T47D (cell line): Measurements from ENCODE around the gene SLC39A5.
A peak's percentile ranks its signal among the peaks of the same experiment; 100 is the strongest.

ENCODE experiments used
- DNase-seq, 2 experiments: peaks; one replicate each; pipeline versions ENCODE4 v3.0.0 to v3.0.0-alpha.2; 2011 to 2012; ENCODE audit warnings: low read depth in 1 of 2, low spot score in 1 of 2
- JUND ChIP-seq: IDR thresholded peaks from 2 replicates; pipeline ENCODE4 v1.6.1; 2012; ENCODE audit warnings: low read depth
- in situ Hi-C: cut with HindIII; loops from 2 replicates; pipeline ENCODE4 v1.10.0; 2016; ENCODE audit warnings: low sequenced_read_pairs, low pct_unique_long_range_greater_than_20kb

Gene SLC39A5

DNA sequence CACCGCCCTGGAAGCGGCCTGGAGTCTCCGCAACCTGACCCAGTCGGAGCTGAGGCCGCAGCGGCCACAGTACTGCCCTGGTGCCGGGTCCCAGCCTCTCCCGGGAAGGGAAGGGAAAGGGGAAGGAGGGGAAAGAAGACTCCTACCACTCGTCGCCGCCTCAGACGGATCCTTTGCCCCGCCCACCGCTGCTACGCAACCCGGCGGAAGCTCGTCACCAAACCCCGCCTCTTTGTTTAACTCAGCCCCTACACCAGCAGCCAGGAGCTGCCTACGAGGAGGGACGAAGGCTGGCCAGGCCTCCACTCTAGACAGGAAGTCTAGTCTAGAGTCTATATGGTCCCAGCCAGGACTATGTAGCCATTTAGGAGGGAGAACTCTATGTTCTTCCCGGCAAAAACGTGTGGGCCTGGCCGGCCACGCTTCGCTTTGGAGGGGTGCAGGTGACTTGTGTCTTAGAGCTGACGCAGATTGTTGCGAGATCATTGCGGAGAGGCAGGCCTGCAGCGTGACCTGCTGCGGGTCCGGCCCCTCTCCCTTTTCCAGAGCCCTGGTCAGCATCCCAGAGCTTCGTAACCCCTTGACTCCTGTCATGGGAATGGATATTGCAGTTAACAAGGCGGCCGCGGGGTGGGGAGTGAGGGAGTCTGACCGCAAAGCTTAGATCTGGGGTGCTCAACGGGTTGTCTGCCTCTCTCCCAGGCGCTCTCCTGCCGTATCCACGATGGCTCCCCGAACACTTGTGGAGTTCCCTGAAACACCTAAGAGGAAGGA, 7.9 kb upstream of the SLC39A5 start, which contains the start of gene RNF41:
Gene RNF41, minus strand, starts transcription at position 166 of the 774 bp plus-strand sequence. CDS start 7,875 bp downstream, outside the sequence.
- peak; percentile 98 to 99 for DNase-seq
- TF ChIP-seq JUND, result no peak
- in situ Hi-C loops, result no loop called here

DNA sequence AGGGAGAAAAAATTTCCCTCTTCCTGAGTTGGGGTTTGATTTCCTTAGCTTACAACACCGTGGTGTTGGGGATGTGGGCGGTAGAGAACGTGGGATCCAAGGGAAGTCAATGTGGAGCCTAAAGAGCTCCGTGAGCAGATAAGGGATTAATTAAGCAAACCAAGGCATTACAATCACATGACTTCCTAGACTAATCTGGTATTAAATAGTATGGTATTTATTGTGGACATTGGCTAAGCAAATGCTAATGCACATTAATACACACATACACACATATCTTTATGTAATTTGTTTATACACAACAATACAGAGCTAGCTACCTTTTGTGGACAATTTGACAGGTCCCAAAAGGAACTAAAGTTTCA, 7.3 kb upstream of the SLC39A5 start:
- in situ Hi-C loops, result no loop called here
- DNase-seq, result no peak
- TF ChIP-seq JUND, result no peak

DNA sequence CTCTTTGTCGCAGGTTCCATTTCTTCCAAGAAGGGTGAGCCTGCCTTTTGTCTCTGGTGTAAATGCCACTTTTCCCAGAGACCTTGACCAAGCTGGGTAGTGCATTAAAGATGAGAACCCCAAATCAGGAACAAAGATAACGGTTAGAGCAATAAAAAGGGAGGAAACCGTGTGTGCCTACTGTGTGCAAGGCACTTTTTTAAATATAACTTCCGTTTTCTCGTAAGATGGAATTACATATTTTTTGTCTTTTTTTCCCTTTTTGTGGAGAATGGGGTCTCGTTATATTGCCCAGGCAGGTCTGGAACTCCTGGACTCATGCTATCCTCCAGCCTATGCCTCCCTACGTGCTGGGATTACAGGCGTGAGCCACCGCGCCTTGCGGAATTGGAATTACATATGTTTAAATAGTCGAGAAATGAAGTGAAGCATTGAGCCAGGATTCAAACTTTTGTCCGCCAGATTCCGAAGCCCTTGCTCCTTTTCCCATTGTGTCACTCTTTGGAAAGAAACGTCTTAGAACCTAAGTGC, 6.2 kb upstream of the SLC39A5 start:
- no peak for DNase-seq
- in situ Hi-C loops, result no loop called here
- no peak for TF ChIP-seq JUND

DNA sequence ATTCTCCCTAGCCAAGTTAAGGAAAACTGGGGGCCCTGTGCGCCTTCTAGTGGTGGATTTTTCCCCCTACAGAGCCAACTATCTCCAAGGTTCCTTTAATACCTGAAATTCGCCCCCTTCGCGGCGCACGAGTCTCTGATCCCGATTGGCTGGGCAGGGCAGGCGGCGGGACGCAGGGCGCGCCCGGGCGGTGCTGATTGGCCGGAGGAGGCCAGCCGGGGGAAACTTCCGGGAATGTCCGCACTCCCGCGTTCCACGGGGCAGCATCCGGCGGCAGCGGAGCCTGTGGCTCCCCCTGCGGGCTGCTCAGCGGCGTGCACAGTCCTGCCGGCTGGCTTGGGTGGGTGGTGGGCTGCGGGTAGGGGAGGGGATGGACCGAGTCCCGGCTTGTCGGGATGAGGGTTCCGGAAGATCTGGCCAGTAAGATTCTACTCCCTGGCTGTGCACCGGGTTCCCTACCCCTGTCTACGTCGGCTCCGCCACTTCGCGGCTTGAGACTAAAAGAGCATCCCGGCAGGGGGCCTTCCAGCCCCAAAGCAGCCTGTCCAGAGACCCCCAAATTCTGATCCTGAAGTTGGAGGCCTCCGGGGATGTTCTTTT, 5.6 kb upstream of the SLC39A5 start, which contains the start of gene NABP2:
Gene NABP2, plus strand, starts transcription at position 241 of the 600 bp plus-strand sequence. CDS start 515 bp downstream, outside the sequence.
- no peak for TF ChIP-seq JUND
- in situ Hi-C loops, result no loop called here
- DNase-seq, result peak; percentile 99 to 100

DNA sequence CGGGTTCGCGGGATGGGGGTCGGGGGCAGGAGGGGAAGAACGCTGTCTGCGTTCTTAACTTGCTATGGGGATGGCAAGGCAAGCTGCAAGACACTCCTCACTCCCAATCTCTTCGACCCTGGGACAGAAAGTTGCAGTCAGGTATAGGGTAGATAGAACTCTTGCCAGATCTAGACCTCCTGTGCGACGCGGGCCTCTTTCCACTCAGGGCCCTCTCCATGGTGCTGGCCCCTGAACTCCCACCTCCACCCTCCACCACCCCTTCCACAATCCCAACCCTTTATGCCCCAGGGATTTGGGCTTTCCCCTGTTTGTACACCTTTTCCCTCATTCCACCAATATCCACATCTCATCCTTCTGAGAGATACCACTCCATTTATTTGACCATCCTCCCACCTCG, 4.9 kb upstream of the SLC39A5 start:
- no peak for DNase-seq
- TF ChIP-seq JUND, result no peak
- in situ Hi-C loops, result no loop called here

DNA sequence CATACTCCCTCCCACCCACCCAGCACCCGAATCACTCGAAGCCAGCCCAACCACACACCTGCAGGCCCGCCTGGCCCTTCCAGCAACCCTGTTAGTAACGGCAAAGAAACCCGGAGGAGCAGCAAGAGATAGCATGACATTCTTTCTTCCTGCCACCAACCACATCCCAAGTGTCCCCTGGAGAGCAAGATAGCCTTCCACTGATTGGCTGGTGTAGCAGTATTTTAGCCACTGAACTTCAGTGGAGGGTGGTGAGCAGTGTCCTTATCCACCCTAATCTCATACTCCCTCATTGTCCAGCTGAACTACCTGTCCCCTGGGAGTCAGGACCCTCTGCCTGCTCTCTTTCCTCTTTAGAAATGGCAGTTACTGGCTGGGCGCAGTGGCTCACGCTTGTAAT, 769 bp upstream of the SLC39A5 start:
- no peak for DNase-seq
- in situ Hi-C loops, result no loop called here
- no peak for TF ChIP-seq JUND

DNA sequence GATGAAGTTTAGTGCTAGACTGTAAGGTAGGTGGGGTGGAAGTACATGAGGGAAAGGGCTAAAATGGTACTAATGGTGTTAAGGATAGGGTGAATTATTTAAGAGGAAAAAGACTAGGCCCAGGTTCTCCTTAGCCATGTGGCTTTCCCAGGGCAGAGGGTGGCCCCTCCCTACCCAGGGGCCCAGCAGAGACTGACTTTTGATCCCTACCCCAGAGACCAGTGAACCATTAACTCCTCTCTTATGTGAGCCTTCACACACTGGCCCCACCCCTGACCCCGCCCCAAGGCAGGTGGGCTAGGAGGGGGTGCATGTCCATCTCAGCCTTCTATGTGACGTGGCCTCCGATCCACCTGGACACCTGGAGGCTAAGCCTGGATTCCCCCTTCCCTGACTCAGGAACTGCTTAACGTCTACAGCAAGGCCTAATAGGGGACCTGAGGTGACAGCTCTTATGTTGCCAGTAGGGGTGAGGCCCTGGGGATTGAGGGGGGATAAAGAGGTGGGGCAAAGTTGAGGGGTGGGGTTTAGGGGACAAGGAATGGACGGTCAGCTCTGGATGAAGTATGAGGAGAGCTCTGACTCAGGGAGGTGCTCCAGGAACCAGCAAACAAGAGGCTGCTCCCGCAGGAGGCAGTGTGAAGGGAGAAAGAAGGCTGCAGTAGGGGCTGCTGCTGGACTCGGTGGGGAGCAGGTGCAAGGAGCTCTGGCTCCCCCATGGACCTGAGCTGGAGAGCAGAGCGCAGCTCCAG, 757 bp downstream of the SLC39A5 start:
- in situ Hi-C loops, result no loop called here
- DNase-seq, result no peak
- no peak for TF ChIP-seq JUND

DNA sequence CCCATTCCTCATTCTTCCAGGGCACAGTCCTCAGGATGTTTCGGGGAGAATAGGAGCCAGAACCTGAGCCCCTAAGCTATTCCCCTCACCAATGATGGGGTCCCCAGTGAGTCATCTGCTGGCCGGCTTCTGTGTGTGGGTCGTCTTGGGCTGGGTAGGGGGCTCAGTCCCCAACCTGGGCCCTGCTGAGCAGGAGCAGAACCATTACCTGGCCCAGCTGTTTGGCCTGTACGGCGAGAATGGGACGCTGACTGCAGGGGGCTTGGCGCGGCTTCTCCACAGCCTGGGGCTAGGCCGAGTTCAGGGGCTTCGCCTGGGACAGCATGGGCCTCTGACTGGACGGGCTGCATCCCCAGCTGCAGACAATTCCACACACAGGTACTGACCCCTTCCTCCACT, 1.3 kb downstream of the SLC39A5 start:
- no peak for DNase-seq
- in situ Hi-C loops, result no loop called here
- no peak for TF ChIP-seq JUND

DNA sequence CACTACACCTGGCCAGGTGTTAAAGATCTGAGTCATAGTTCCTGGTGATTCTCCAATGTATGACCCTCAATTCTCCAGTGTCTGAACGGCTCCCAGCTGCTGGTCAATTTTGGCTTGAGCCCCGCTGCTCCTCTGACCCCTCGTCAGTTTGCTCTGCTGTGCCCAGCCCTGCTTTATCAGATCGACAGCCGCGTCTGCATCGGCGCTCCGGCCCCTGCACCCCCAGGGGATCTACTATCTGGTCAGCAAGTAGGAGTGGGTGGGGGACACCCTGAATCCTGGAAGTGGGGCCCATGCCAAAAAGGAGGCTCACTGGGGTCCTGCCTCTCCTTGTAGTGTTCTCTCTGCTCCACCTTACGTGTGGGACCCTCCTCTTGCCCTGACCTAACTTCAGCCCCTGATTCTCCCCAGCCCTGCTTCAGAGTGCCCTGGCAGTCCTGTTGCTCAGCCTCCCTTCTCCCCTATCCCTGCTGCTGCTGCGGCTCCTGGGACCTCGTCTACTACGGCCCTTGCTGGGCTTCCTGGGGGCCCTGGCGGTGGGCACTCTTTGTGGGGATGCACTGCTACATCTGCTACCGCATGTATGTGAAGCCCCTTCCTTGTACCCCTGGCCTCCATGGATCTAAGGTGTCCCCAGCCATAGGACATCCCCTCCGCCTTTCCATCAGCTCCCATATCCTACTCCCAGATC, 5.0 kb downstream of the SLC39A5 start:
- in situ Hi-C loops, result no loop called here
- TF ChIP-seq JUND, result no peak
- no peak for DNase-seq

DNA sequence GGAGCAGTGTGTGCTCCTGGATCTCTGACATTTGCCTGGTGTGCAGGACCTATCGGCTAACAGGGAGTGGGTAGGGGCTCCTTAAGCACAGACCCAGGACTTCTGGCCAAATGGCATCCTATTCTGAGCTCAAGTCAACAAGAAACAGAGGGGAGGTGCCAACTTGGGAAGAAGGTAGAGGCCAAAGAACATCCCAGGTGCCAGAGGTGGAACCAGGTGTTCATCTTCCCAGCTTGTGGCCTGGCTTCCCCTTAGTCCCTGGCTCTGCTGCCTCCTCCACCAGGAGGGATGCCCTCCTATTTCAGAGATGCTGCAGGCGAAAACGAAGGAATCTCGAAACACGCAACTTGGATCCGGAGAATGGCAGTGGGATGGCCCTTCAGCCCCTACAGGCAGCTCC, 6.2 kb downstream of the SLC39A5 start:
- TF ChIP-seq JUND, result no peak
- in situ Hi-C loops, result no loop called here
- DNase-seq, result no peak

DNA sequence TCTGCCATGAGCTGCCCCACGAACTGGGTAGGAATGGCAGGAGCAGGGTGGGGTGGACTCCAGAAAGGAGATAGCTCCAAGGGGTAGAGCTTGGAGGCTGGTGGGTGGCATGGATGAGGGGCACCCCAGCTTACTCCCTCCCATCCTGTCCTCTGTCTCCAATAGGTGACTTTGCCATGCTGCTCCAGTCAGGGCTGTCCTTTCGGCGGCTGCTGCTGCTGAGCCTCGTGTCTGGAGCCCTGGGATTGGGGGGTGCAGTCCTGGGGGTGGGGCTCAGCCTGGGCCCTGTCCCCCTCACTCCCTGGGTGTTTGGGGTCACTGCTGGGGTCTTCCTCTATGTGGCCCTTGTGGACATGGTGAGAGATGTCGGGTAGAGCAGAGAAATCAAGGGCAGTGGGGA, 7.1 kb downstream of the SLC39A5 start:
- DNase-seq, result no peak
- no peak for TF ChIP-seq JUND
- in situ Hi-C loops, result no loop called here

DNA sequence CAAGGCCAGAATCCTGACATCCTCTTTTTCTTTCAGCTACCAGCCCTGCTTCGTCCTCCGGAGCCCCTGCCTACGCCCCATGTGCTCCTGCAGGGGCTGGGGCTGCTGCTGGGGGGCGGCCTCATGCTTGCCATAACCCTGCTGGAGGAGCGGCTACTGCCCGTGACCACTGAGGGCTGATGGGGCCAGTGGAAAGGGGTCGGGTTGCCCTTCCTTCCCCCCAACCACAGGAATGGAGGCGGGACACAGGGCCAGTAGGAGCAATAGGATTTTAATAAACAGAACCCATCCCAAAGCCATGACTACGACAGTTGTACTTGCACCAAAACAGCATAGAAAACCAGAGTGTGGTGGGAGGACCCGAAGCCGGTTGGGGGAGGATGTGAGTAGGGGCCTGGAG, 7.7 kb downstream of the SLC39A5 start:
- in situ Hi-C loops, result no loop called here
- no peak for DNase-seq

More for the DNA sequence above, 7.7 kb downstream of the SLC39A5 start:
- TF ChIP-seq JUND, result no peak
